ENCODE results near the gene KIF16B.

DNA sequence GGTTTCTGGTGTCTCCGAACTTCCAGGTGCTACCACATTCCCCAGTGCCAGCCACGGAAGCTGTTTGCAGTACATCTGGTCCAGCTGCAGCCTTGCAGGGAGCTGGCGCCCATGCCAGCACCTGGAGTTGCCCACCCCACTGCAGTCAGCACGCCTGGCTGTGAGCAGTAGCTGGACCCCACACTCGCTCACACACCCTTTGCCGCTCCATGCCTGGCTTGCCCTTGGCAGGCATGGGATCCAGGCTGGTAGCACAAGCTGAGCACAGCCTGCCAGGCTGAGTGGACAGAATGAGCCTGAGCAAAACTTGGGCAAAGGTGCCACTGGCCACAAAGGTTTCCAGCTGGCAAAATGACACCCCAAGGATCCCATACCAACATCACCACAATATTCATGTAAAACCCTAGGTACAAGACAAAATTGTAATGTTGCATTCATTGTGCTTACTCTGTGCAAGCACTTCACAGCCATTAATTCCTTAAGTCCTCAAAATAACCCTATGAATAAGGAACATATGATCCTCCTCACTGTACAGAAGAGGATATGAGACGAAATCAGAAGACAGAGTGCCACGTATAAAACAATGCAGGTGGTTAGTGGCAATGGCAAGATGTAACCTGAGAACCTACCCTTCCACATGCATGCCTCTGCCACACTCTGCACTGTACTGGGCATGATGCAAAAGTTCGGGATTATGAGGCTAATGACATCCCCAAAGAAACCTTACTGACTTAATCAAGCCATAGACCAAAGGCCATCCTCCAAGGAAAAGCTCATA is 18.3 kb downstream of the KIF16B start:
- TF ChIP-seq POLR2AphosphoS2 (IDR thresholded peaks at IDR 0.05; ENCODE audit: low read depth, low read length), result no peak
- TF ChIP-seq, protein P1, sequence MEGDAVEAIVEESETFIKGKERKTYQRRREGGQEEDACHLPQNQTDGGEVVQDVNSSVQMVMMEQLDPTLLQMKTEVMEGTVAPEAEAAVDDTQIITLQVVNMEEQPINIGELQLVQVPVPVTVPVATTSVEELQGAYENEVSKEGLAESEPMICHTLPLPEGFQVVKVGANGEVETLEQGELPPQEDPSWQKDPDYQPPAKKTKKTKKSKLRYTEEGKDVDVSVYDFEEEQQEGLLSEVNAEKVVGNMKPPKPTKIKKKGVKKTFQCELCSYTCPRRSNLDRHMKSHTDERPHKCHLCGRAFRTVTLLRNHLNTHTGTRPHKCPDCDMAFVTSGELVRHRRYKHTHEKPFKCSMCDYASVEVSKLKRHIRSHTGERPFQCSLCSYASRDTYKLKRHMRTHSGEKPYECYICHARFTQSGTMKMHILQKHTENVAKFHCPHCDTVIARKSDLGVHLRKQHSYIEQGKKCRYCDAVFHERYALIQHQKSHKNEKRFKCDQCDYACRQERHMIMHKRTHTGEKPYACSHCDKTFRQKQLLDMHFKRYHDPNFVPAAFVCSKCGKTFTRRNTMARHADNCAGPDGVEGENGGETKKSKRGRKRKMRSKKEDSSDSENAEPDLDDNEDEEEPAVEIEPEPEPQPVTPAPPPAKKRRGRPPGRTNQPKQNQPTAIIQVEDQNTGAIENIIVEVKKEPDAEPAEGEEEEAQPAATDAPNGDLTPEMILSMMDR (IDR thresholded peaks at IDR 0.05 in 2 of 3, conservative IDR thresholded peaks at IDR 0.05 in 1 of 3; ENCODE audit: control insufficient read depth in 2 of 3, extremely low read depth in 1 of 3, insufficient read depth in 1 of 3, low read depth in 3 of 3, low read length in 3 of 3), result no peak
- TF ChIP-seq CBFB (IDR thresholded peaks at IDR 0.05; ENCODE audit: low read depth), result no peak
- no peak for TF ChIP-seq CREB1 (IDR thresholded peaks at IDR 0.05; ENCODE audit: low read depth)
- no peak for TF ChIP-seq POLR2A (IDR thresholded peaks at IDR 0.05; ENCODE audit: low read depth, low read length)
- TF ChIP-seq FOXK2 (IDR thresholded peaks at IDR 0.05), result no peak
- no peak for TF ChIP-seq CREM (IDR thresholded peaks at IDR 0.05; ENCODE audit: low read depth)
- TF ChIP-seq PAX5 (IDR thresholded peaks at IDR 0.05; ENCODE audit: borderline replicate concordance, low read depth, low read length), result no peak
- TF ChIP-seq, protein P2, sequence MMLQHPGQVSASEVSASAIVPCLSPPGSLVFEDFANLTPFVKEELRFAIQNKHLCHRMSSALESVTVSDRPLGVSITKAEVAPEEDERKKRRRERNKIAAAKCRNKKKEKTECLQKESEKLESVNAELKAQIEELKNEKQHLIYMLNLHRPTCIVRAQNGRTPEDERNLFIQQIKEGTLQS (IDR thresholded peaks at IDR 0.05; ENCODE audit: borderline replicate concordance, extremely low read depth, low read depth, low read length), result no peak
- TF ChIP-seq EZH2 (IDR thresholded peaks at IDR 0.05; ENCODE audit: borderline replicate concordance, control insufficient read depth, low read depth, low read length), result no peak
- TF ChIP-seq RB1 (IDR thresholded peaks at IDR 0.05; ENCODE audit: borderline replicate concordance), result no peak
- TF ChIP-seq EGR1 (IDR thresholded peaks at IDR 0.05; ENCODE audit: borderline replicate concordance in 1 of 2, low read depth in 2 of 2, low read length in 2 of 2), result no peak
- no peak for TF ChIP-seq GABPA (IDR thresholded peaks at IDR 0.05; ENCODE audit: low read depth)
- no peak for TF ChIP-seq CHD4 (IDR thresholded peaks at IDR 0.05)

All from GM12878 (cell line).